ENCODE data around the gene UPF2. TPM values are rescaled to one million over a fixed set of nuclear protein-coding genes. Genes with fewer than 3 reads are reported as not detected.

The UPF2 gene
- polyA plus RNA-seq, 1 donor from 2014 or later: 14.3 TPM

DNA sequence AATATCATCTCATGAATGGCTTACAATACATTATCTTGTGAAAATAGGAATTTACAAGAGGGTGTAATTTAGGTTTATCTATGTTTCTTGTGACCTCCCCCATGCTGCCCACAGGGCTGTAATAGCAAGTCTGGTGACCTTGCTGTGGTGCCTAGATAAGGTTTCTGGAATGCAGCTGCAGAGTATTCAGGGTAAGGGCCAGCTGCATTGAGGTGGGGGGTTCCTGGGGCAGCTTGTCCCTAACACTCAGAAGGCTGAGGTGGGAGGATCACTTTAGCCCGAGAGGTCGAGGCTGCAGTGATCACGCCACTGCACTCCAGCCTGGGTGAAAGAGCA lies 20.8 kb upstream of the UPF2 start:
- Histone ChIP-seq H3K27me3 (ENCODE audit: insufficient read depth, low read depth, low read length) (no peaks in the 10 kb centered on the region), H3K4me3 (ENCODE audit: low read length) (no peak overlapping the region), H3K9ac (ENCODE audit: low read length) (no peak overlapping the region), H3K9me3 (ENCODE audit: low read length) (no peaks in the 10 kb centered on the region), H4K20me1 (ENCODE audit: insufficient read depth) (no peaks in the 10 kb centered on the region), H3K4me2 (ENCODE audit: low read length) (no peak overlapping the region), H3F3A (ENCODE audit: insufficient read depth, low read length, poor library complexity, severe bottlenecking) (no peaks in the 10 kb centered on the region), H3K27ac (ENCODE audit: low read length) (no peak overlapping the region), H3K79me2 (replicated peaks; ENCODE audit: insufficient read depth, low read length) (no peaks in the 10 kb centered on the region), H3K9me2 (ENCODE audit: insufficient read depth, low read length) (no peaks in the 10 kb centered on the region), H3K36me3 (ENCODE audit: insufficient read depth, low read length) (no peaks in the 10 kb centered on the region), H2AFZ (ENCODE audit: low read depth, low read length) (no peak overlapping the region)
- TF ChIP-seq, protein P1, sequence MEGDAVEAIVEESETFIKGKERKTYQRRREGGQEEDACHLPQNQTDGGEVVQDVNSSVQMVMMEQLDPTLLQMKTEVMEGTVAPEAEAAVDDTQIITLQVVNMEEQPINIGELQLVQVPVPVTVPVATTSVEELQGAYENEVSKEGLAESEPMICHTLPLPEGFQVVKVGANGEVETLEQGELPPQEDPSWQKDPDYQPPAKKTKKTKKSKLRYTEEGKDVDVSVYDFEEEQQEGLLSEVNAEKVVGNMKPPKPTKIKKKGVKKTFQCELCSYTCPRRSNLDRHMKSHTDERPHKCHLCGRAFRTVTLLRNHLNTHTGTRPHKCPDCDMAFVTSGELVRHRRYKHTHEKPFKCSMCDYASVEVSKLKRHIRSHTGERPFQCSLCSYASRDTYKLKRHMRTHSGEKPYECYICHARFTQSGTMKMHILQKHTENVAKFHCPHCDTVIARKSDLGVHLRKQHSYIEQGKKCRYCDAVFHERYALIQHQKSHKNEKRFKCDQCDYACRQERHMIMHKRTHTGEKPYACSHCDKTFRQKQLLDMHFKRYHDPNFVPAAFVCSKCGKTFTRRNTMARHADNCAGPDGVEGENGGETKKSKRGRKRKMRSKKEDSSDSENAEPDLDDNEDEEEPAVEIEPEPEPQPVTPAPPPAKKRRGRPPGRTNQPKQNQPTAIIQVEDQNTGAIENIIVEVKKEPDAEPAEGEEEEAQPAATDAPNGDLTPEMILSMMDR (IDR thresholded peaks at IDR 0.05; ENCODE audit: poor library complexity, severe bottlenecking): no peak
- no peak for TF ChIP-seq RAD21 (conservative IDR thresholded peaks at IDR 0.05)
- TF ChIP-seq SMC3 (conservative IDR thresholded peaks at IDR 0.05; ENCODE audit: poor library complexity): no peak
- TF ChIP-seq MXI1 (conservative IDR thresholded peaks at IDR 0.05; ENCODE audit: poor library complexity, severe bottlenecking): no peak
- TF ChIP-seq, protein P2, sequence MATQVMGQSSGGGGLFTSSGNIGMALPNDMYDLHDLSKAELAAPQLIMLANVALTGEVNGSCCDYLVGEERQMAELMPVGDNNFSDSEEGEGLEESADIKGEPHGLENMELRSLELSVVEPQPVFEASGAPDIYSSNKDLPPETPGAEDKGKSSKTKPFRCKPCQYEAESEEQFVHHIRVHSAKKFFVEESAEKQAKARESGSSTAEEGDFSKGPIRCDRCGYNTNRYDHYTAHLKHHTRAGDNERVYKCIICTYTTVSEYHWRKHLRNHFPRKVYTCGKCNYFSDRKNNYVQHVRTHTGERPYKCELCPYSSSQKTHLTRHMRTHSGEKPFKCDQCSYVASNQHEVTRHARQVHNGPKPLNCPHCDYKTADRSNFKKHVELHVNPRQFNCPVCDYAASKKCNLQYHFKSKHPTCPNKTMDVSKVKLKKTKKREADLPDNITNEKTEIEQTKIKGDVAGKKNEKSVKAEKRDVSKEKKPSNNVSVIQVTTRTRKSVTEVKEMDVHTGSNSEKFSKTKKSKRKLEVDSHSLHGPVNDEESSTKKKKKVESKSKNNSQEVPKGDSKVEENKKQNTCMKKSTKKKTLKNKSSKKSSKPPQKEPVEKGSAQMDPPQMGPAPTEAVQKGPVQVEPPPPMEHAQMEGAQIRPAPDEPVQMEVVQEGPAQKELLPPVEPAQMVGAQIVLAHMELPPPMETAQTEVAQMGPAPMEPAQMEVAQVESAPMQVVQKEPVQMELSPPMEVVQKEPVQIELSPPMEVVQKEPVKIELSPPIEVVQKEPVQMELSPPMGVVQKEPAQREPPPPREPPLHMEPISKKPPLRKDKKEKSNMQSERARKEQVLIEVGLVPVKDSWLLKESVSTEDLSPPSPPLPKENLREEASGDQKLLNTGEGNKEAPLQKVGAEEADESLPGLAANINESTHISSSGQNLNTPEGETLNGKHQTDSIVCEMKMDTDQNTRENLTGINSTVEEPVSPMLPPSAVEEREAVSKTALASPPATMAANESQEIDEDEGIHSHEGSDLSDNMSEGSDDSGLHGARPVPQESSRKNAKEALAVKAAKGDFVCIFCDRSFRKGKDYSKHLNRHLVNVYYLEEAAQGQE (IDR thresholded peaks at IDR 0.05; ENCODE audit: borderline replicate concordance): no peak
- no peak for TF ChIP-seq TAF1 (IDR thresholded peaks at IDR 0.05; ENCODE audit: low read depth)
- TF ChIP-seq EZH2 (IDR thresholded peaks at IDR 0.05; ENCODE audit: borderline replicate concordance, insufficient read depth, low read length, poor library complexity, severe bottlenecking): no peak
- no peak for TF ChIP-seq EP300 (conservative IDR thresholded peaks at IDR 0.05; ENCODE audit: poor library complexity, severe bottlenecking)
- no peak for TF ChIP-seq POLR2AphosphoS5 (IDR thresholded peaks at IDR 0.05)

DNA sequence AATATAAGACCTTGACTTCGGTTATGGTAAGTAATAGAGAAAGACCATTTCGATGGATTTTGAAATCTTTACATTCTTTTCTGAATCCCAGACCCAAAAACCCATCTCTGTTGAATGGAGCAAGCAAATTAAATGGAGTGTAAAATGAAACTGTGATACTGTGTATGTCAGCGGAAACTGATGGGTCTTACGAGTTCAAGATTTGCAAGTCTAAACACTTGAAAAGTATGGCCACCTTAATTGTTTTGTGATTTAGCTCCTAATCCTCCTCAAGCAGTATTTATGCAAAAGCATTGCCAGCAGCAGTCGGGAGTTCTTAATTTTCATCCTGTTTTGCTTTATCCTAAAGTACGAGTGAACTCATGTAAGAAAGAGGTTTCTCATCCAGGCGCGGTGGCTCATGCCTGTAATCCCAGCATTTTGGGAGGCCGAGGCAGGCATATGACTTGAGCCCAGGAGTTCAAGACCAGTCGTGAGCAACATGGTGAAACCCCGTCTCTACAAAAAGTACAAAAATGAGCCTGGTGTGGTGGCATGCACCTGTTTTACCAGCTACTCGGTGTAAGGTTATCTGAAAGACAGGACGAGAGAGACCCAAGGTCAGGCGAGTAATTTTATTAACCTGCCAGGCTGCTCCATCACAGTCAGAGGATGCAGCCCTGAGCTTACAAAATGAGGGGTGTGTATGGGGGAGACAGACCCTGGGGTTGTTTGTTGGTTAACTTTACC lies 20.3 kb upstream of the UPF2 start:
- no peak overlapping the region for H3K4me3 ChIP-seq (ENCODE audit: low read length)
- no peaks in the 10 kb centered on the region for H3K36me3 ChIP-seq (ENCODE audit: insufficient read depth, low read length)
- no peaks in the 10 kb centered on the region for H3K9me2 ChIP-seq (ENCODE audit: insufficient read depth, low read length)
- H3K9me3 ChIP-seq (ENCODE audit: low read length): no peaks in the 10 kb centered on the region
- TF ChIP-seq POLR2AphosphoS5 (IDR thresholded peaks at IDR 0.05): no peak
- no peak for TF ChIP-seq MXI1 (conservative IDR thresholded peaks at IDR 0.05; ENCODE audit: poor library complexity, severe bottlenecking)
- no peak for TF ChIP-seq SMC3 (conservative IDR thresholded peaks at IDR 0.05; ENCODE audit: poor library complexity)
- TF ChIP-seq, protein P1 (IDR thresholded peaks at IDR 0.05; ENCODE audit: poor library complexity, severe bottlenecking): no peak
- no peak for TF ChIP-seq EP300 (conservative IDR thresholded peaks at IDR 0.05; ENCODE audit: poor library complexity, severe bottlenecking)
- TF ChIP-seq EZH2 (IDR thresholded peaks at IDR 0.05; ENCODE audit: borderline replicate concordance, insufficient read depth, low read length, poor library complexity, severe bottlenecking): no peak
- TF ChIP-seq RAD21 (conservative IDR thresholded peaks at IDR 0.05): no peak
- TF ChIP-seq, protein P2 (IDR thresholded peaks at IDR 0.05; ENCODE audit: borderline replicate concordance): no peak
- no peak overlapping the region for H3K9ac ChIP-seq (ENCODE audit: low read length)
- no peaks in the 10 kb centered on the region for H3K79me2 ChIP-seq (replicated peaks; ENCODE audit: insufficient read depth, low read length)
- no peaks in the 10 kb centered on the region for H4K20me1 ChIP-seq (ENCODE audit: insufficient read depth)
- no peak overlapping the region for H3K27ac ChIP-seq (ENCODE audit: low read length)
- H3F3A ChIP-seq (ENCODE audit: insufficient read depth, low read length, poor library complexity, severe bottlenecking): no peaks in the 10 kb centered on the region
- no peaks in the 10 kb centered on the region for H3K27me3 ChIP-seq (ENCODE audit: insufficient read depth, low read depth, low read length)
- no peak overlapping the region for H3K4me2 ChIP-seq (ENCODE audit: low read length)
- H2AFZ ChIP-seq (ENCODE audit: low read depth, low read length): no peak overlapping the region
